SK-N-SH treated with all-trans-retinoic acid at 6 μM for 48 hours (cell line): ENCODE measurements around the gene GNAT3.

Experiments
- ATAC-seq: fragments of 200-7000 bp; cut with Tn5 transposase; 3 replicates; pipeline ENCODE4 v1.9.1; 2020; ENCODE audit warnings: mild to moderate bottlenecking, moderate library complexity
- ARNTL ChIP-seq: fragments of 450-650 bp; formaldehyde crosslinking; IDR thresholded peaks from 2 replicates; pipeline ENCODE4 v1.5.0; 2020; ENCODE audit warnings: low read depth, mild to moderate bottlenecking, moderate library complexity, borderline replicate concordance
- BACH2 ChIP-seq: fragments of 250-450 bp; sonication (Bioruptor Pico); IDR thresholded peaks from 2 replicates; pipeline ENCODE4 v1.9.0; 2021; ENCODE audit warnings: mild to moderate bottlenecking, borderline replicate concordance
- CSDC2 ChIP-seq: fragments of 250-450 bp; sonication (Bioruptor Pico); IDR thresholded peaks from 2 replicates; pipeline ENCODE4 v1.5.0; 2020; ENCODE audit warnings: mild to moderate bottlenecking, moderate library complexity
- GLIS3 ChIP-seq: fragments of 250-450 bp; sonication (Bioruptor Pico); IDR thresholded peaks from 2 replicates; pipeline ENCODE4 v1.5.0; 2020; ENCODE audit warnings: mild to moderate bottlenecking, moderate library complexity
- ISL1 ChIP-seq: fragments of 250-450 bp; sonication (Bioruptor Pico); IDR thresholded peaks from 2 replicates; pipeline ENCODE4 v2.1.2; 2022; ENCODE audit warnings: mild to moderate bottlenecking, moderate library complexity
- OSR1 ChIP-seq: fragments of 250-450 bp; sonication (Bioruptor Pico); IDR thresholded peaks from 2 replicates; pipeline ENCODE4 v1.8.0; 2022; ENCODE audit warnings: moderate library complexity, mild to moderate bottlenecking, inconsistent platforms
- RARB ChIP-seq: fragments of 250-450 bp; sonication (Bioruptor Pico); IDR thresholded peaks from 2 replicates; pipeline ENCODE4 v1.8.0; 2021; ENCODE audit warnings: mild to moderate bottlenecking, moderate library complexity
- SNAI2 ChIP-seq: fragments of 250-450 bp; sonication (Bioruptor Pico); IDR thresholded peaks from 2 replicates; pipeline ENCODE4 v1.5.0; 2020; ENCODE audit warnings: mild to moderate bottlenecking, moderate library complexity
- TCF4 ChIP-seq: fragments of 250-450 bp; sonication (Bioruptor Pico); IDR thresholded peaks from 2 replicates; pipeline ENCODE4 v1.8.0; 2021; ENCODE audit warnings: mild to moderate bottlenecking, moderate library complexity, borderline replicate concordance
- TOX ChIP-seq: fragments of 250-450 bp; sonication (Bioruptor Pico); IDR thresholded peaks from 2 replicates; pipeline ENCODE4 v1.8.0; 2021; ENCODE audit warnings: mild to moderate bottlenecking, moderate library complexity, borderline replicate concordance
- ZC3H10 ChIP-seq: fragments of 250-450 bp; sonication (Bioruptor Pico); IDR thresholded peaks from 2 replicates; pipeline ENCODE4 v1.5.1; 2021; ENCODE audit warnings: mild to moderate bottlenecking, moderate library complexity
- ZFP3 ChIP-seq: fragments of 250-450 bp; sonication (Bioruptor Pico); IDR thresholded peaks from 2 replicates; pipeline ENCODE4 v1.5.0; 2020; ENCODE audit warnings: mild to moderate bottlenecking, moderate library complexity
- ZFP30 ChIP-seq: fragments of 450-650 bp; formaldehyde crosslinking; IDR thresholded peaks from 2 replicates; pipeline ENCODE4 v1.5.0; 2022; ENCODE audit warnings: mild to moderate bottlenecking, moderate library complexity
- ZNF565 ChIP-seq: fragments of 450-650 bp; formaldehyde crosslinking; conservative IDR thresholded peaks from 2 replicates; pipeline ENCODE4 v1.5.0; 2020; ENCODE audit warnings: low read depth, mild to moderate bottlenecking, moderate library complexity
- ZNF70 ChIP-seq: fragments of 450-650 bp; formaldehyde crosslinking; IDR thresholded peaks from 2 replicates; pipeline ENCODE4 v1.5.0; 2020; ENCODE audit warnings: mild to moderate bottlenecking, moderate library complexity
- ZNF8 ChIP-seq: fragments of 450-650 bp; formaldehyde crosslinking; IDR thresholded peaks from 2 replicates; pipeline ENCODE4 v1.5.0; 2020; ENCODE audit warnings: mild to moderate bottlenecking, moderate library complexity
- TF ChIP-seq, protein P1 (sequence below): fragments of 250-450 bp; sonication (Bioruptor Pico); IDR thresholded peaks from 2 replicates; pipeline ENCODE4 v1.5.1; 2020; ENCODE audit warnings: low read depth, mild to moderate bottlenecking, moderate library complexity
- TF ChIP-seq, protein P2 (sequence below): fragments of 250-450 bp; sonication (Bioruptor Pico); IDR thresholded peaks from 2 replicates; pipeline ENCODE4 v1.8.0; 2021; ENCODE audit warnings: low read depth, mild to moderate bottlenecking, moderate library complexity, borderline replicate concordance
- TF ChIP-seq, protein P3 (sequence below): fragments of 250-450 bp; sonication (Bioruptor Pico); IDR thresholded peaks from 2 replicates; pipeline ENCODE4 v1.8.0; 2020; ENCODE audit warnings: mild to moderate bottlenecking, moderate library complexity, borderline replicate concordance
- TF ChIP-seq, protein P4 (sequence below): fragments of 250-450 bp; sonication (Bioruptor Pico); IDR thresholded peaks from 2 replicates; pipeline ENCODE4 v1.5.1; 2021; ENCODE audit warnings: mild to moderate bottlenecking, moderate library complexity

GNAT3 gene

DNA sequence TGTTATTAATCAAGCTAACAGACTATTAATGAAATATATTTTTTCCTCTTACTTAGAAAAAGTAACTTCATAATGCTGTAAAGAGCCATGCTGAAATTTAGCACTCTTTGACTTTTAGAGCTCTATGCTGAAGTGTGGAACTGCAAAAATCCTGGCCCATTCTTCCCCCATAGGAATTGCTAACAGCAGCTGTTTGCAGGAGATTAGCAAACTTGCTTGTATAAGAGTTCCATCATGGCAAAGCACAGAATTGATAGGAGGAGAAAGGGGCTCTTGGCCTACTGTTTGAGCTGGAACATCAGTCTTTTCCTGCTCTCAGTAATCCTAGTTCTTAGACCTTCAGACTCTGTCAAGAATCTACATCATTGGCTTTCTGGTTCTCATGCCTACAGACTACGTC is 18.3 kb upstream of the GNAT3 start:
- no peak for ATAC-seq
- TF ChIP-seq ZFP30 (no peak), ZNF70 (CRISPR knock-in tag) (no peak), ARNTL (CRISPR knock-in tag) (no peak), ZNF565 (CRISPR knock-in tag) (no peak), OSR1 (CRISPR knock-in tag) (no peak), TCF4 (CRISPR knock-in tag) (no peak), BACH2 (CRISPR knock-in tag) (no peak), RARB (CRISPR knock-in tag) (no peak)
- TF ChIP-seq, protein P1, sequence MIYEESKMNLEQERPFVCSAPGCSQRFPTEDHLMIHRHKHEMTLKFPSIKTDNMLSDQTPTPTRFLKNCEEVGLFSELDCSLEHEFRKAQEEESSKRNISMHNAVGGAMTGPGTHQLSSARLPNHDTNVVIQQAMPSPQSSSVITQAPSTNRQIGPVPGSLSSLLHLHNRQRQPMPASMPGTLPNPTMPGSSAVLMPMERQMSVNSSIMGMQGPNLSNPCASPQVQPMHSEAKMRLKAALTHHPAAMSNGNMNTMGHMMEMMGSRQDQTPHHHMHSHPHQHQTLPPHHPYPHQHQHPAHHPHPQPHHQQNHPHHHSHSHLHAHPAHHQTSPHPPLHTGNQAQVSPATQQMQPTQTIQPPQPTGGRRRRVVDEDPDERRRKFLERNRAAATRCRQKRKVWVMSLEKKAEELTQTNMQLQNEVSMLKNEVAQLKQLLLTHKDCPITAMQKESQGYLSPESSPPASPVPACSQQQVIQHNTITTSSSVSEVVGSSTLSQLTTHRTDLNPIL = no peak
- TF ChIP-seq, protein P2, sequence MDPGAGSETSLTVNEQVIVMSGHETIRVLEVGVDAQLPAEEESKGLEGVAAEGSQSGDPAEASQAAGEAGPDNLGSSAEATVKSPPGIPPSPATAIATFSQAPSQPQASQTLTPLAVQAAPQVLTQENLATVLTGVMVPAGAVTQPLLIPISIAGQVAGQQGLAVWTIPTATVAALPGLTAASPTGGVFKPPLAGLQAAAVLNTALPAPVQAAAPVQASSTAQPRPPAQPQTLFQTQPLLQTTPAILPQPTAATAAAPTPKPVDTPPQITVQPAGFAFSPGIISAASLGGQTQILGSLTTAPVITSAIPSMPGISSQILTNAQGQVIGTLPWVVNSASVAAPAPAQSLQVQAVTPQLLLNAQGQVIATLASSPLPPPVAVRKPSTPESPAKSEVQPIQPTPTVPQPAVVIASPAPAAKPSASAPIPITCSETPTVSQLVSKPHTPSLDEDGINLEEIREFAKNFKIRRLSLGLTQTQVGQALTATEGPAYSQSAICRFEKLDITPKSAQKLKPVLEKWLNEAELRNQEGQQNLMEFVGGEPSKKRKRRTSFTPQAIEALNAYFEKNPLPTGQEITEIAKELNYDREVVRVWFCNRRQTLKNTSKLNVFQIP (CRISPR knock-in tag) = no peak
- TF ChIP-seq, protein P3, sequence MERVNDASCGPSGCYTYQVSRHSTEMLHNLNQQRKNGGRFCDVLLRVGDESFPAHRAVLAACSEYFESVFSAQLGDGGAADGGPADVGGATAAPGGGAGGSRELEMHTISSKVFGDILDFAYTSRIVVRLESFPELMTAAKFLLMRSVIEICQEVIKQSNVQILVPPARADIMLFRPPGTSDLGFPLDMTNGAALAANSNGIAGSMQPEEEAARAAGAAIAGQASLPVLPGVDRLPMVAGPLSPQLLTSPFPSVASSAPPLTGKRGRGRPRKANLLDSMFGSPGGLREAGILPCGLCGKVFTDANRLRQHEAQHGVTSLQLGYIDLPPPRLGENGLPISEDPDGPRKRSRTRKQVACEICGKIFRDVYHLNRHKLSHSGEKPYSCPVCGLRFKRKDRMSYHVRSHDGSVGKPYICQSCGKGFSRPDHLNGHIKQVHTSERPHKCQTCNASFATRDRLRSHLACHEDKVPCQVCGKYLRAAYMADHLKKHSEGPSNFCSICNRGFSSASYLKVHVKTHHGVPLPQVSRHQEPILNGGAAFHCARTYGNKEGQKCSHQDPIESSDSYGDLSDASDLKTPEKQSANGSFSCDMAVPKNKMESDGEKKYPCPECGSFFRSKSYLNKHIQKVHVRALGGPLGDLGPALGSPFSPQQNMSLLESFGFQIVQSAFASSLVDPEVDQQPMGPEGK (CRISPR knock-in tag) = no peak
- TF ChIP-seq, protein P4, sequence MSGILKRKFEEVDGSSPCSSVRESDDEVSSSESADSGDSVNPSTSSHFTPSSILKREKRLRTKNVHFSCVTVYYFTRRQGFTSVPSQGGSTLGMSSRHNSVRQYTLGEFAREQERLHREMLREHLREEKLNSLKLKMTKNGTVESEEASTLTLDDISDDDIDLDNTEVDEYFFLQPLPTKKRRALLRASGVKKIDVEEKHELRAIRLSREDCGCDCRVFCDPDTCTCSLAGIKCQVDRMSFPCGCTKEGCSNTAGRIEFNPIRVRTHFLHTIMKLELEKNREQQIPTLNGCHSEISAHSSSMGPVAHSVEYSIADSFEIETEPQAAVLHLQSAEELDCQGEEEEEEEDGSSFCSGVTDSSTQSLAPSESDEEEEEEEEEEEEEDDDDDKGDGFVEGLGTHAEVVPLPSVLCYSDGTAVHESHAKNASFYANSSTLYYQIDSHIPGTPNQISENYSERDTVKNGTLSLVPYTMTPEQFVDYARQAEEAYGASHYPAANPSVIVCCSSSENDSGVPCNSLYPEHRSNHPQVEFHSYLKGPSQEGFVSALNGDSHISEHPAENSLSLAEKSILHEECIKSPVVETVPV = no peak

DNA sequence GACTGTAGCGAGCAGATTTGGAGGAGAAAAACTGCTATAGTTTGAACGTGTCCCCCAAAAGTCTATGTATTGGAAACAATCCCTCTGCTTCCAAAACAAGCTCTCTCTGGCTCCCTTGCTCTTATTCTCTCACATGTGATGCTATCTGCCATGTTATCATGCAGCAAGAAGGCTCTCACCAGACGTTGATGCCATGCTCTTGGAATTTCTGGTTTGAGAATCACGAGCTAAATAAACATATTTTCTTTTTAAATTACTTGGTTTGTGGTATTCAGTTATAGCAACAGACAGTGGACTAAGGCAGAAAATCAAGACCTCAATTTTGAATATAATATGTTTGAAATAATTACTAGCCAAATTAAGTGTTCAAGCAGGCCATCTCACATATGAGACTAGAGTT is 17.5 kb upstream of the GNAT3 start:
- no peak for ATAC-seq
- TF ChIP-seq OSR1 (CRISPR knock-in tag) = no peak
- no peak for TF ChIP-seq ISL1
- TF ChIP-seq, protein P1 = no peak
- TF ChIP-seq ZNF8 (CRISPR knock-in tag) = no peak
- no peak for TF ChIP-seq TOX (CRISPR knock-in tag)
- no peak for TF ChIP-seq BACH2 (CRISPR knock-in tag)
- no peak for TF ChIP-seq GLIS3 (CRISPR knock-in tag)
- TF ChIP-seq, protein P2 (CRISPR knock-in tag) = no peak
- no peak for TF ChIP-seq ZNF70 (CRISPR knock-in tag)
- no peak for TF ChIP-seq ZC3H10 (CRISPR knock-in tag)
- no peak for TF ChIP-seq RARB (CRISPR knock-in tag)
- TF ChIP-seq, protein P4 = no peak
- no peak for TF ChIP-seq CSDC2 (CRISPR knock-in tag)
- TF ChIP-seq ZFP3 (CRISPR knock-in tag) = no peak
- TF ChIP-seq, protein P3 (CRISPR knock-in tag) = no peak
- TF ChIP-seq SNAI2 (CRISPR knock-in tag) = no peak
- no peak for TF ChIP-seq ZNF565 (CRISPR knock-in tag)
- TF ChIP-seq, all 23 proteins: peak for 0
